Mucosa of stomach (tissue), 1 donor: Measurements from ENCODE around the gene APH1B.

Experiments
- H3K27me3 ChIP-seq: one replicate; pipeline ENCODE4 v1.7.0; 2013; ENCODE audit warnings: mild to moderate bottlenecking, low read length; ENCODE audit not compliant: control insufficient read depth, insufficient read depth
- H3K36me3 ChIP-seq: one replicate; pipeline ENCODE4 v1.7.0; 2013; ENCODE audit warnings: low read length; ENCODE audit not compliant: control insufficient read depth, insufficient read depth
- H3K4me1 ChIP-seq: one replicate; pipeline ENCODE4 v1.7.0; 2013; ENCODE audit warnings: mild to moderate bottlenecking, low read length; ENCODE audit not compliant: control insufficient read depth, insufficient read depth
- H3K4me3 ChIP-seq: one replicate; pipeline ENCODE4 v1.7.0; 2013; ENCODE audit warnings: low read length
- H3K9ac ChIP-seq: one replicate; pipeline ENCODE4 v1.7.0; 2013; ENCODE audit warnings: mild to moderate bottlenecking, low read length, moderate library complexity
- H3K9me3 ChIP-seq: one replicate; pipeline ENCODE4 v1.7.0; 2013; ENCODE audit warnings: mild to moderate bottlenecking, low read length, moderate library complexity; ENCODE audit not compliant: control insufficient read depth
- donor health status: Pancreatic carcinoma.

APH1B gene

DNA sequence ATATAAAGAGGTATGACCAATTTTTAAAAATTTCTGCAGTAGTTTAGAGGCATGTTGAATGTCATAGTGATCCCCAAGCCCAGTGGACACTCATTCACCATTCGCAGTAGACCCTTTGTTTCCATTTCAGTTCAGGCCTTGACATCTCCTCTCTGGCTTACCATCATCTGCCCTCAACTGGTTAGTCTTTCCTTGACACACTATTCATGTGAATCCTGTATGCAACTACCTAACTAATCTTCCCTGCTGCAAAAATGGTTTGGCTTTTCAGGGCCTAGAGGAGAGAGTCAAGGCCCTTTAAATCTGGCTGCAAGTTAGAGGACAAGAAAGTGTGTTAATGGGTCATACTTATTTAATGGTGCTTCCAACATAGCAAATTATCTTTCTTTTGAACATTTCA, 10.9 kb downstream of the APH1B start:
- no peak overlapping the region for H3K9ac ChIP-seq
- H3K9me3 ChIP-seq = no peaks in the 10 kb centered on the region
- no peaks in the 10 kb centered on the region for H3K4me1 ChIP-seq
- H3K36me3 ChIP-seq = no peaks in the 10 kb centered on the region
- no peaks in the 10 kb centered on the region for H3K27me3 ChIP-seq
- H3K4me3 ChIP-seq = no peak overlapping the region

- H3K9ac ChIP-seq = no peak overlapping the region
- no peaks in the 10 kb centered on the region for H3K27me3 ChIP-seq
- no peaks in the 10 kb centered on the region for H3K4me1 ChIP-seq
- H3K4me3 ChIP-seq = no peak overlapping the region
- H3K36me3 ChIP-seq = no peaks in the 10 kb centered on the region
- no peaks in the 10 kb centered on the region for H3K9me3 ChIP-seq
Measured at GRCh38 chr15:63288778-63289378, 11.5 kb downstream of the APH1B start.

- Histone ChIP-seq H3K9ac (no peak overlapping the region), H3K27me3 (no peaks in the 10 kb centered on the region), H3K36me3 (no peaks in the 10 kb centered on the region), H3K4me3 (no peak overlapping the region), H3K9me3 (no peaks in the 10 kb centered on the region), H3K4me1 (no peaks in the 10 kb centered on the region)
Measured at GRCh38 chr15:63291507-63291906, 14.1 kb downstream of the APH1B start.

DNA sequence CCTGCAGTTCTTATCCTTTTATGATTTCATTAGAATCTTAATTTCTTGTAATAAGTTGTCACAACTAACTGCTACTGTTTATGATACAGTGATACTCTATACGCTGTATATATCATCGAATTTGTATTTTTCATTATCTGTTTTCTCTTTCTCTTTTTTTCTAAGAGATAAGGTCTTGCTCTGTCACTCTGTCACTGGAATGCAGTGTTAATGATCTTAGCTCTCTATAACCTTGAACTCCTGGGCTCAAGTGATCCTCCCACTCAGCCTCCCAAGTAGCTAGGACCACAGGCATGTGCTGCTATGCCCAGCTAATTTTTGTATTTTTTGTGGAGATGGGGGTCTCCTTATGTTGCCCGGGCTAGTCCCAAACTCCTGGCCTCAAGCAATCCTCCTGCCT, 14.8 kb downstream of the APH1B start:
- Histone ChIP-seq H3K36me3 (no peaks in the 10 kb centered on the region), H3K4me1 (no peaks in the 10 kb centered on the region), H3K9ac (no peak overlapping the region), H3K9me3 (no peaks in the 10 kb centered on the region), H3K4me3 (no peak overlapping the region), H3K27me3 (no peaks in the 10 kb centered on the region)

GRCh38 chr15:63292771-63293170, 15.4 kb downstream of the APH1B start:
- Histone ChIP-seq H3K4me3 (no peak overlapping the region), H3K9ac (no peak overlapping the region), H3K36me3 (no peaks in the 10 kb centered on the region), H3K9me3 (no peaks in the 10 kb centered on the region), H3K27me3 (no peaks in the 10 kb centered on the region), H3K4me1 (no peaks in the 10 kb centered on the region)

- no peaks in the 10 kb centered on the region for H3K9me3 ChIP-seq
- no peaks in the 10 kb centered on the region for H3K4me1 ChIP-seq
- no peak overlapping the region for H3K9ac ChIP-seq
- no peaks in the 10 kb centered on the region for H3K27me3 ChIP-seq
- no peak overlapping the region for H3K4me3 ChIP-seq
- no peaks in the 10 kb centered on the region for H3K36me3 ChIP-seq
Measured at GRCh38 chr15:63294359-63294758, 17.0 kb downstream of the APH1B start.

DNA sequence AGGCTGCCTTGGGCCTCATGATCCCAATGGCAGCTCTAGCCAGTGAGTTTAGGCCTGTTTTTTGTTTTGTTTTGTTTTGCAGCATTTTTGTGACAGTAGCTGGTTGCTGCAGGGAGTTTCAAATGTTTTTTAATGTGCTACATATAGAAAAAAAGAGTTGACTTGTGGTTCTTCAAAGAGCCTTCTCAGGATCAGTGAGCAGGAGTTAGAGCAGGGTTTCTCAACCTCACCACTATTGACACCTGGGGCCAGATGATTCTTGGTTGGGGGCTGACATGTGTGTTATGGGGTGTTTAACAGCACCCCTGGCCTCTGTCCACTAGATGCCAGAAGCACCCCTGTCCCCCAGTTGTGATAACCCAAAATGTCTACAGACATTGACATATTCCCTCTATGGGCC, 17.9 kb downstream of the APH1B start:
- no peaks in the 10 kb centered on the region for H3K4me1 ChIP-seq
- no peak overlapping the region for H3K4me3 ChIP-seq
- H3K36me3 ChIP-seq = no peaks in the 10 kb centered on the region
- no peak overlapping the region for H3K9ac ChIP-seq
- no peaks in the 10 kb centered on the region for H3K27me3 ChIP-seq
- H3K9me3 ChIP-seq = no peaks in the 10 kb centered on the region

DNA sequence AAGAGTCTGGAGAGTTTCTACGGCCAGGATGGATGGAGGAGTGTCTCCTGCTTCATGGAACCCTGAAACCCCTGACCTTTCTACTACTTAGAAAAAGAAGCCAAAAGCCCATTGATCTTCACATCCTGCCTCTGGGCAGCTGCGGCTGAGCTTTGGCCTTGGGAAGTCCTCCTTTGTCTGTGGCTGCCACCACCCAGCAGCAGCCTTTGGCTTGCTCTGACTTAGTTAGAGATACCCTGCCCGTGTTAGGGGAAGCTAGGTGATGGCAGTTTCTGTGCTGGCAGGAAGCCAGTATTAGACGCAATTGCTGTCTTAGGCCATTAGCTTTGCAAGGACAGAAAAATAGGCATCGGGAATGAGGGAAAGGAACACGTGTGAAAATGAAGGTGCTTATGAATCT, 18.8 kb downstream of the APH1B start:
- Histone ChIP-seq H3K4me3 (no peak overlapping the region), H3K9me3 (no peaks in the 10 kb centered on the region), H3K36me3 (no peaks in the 10 kb centered on the region), H3K4me1 (no peaks in the 10 kb centered on the region), H3K27me3 (no peaks in the 10 kb centered on the region), H3K9ac (no peak overlapping the region)

- H3K9me3 ChIP-seq = no peaks in the 10 kb centered on the region
- H3K9ac ChIP-seq = no peak overlapping the region
- no peaks in the 10 kb centered on the region for H3K36me3 ChIP-seq
- H3K27me3 ChIP-seq = no peaks in the 10 kb centered on the region
- no peak overlapping the region for H3K4me3 ChIP-seq
- H3K4me1 ChIP-seq = no peaks in the 10 kb centered on the region
Measured at GRCh38 chr15:63299943-63300575, 22.7 kb downstream of the APH1B start.

DNA sequence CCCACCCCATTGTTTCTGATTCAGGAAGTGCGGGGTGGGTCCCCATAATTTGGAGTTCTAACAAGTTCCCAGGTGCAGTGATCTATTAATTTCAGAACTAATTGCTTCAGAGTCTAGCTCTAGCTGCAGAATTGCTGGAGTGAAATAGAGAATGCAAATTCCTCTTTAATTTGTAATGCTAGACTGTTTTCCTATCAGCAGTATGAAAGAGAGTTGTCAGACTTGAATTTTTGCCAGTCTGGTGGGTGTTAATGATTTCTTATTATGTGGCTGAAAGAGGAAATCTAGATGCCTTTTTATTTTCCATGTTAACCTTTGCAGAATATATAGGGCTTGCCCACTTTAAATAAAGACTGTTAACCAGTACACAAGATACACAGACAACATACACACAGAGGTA, 23.7 kb downstream of the APH1B start:
- H3K9me3 ChIP-seq = no peaks in the 10 kb centered on the region
- H3K27me3 ChIP-seq = no peaks in the 10 kb centered on the region
- H3K4me1 ChIP-seq = no peaks in the 10 kb centered on the region
- H3K9ac ChIP-seq = no peak overlapping the region
- H3K4me3 ChIP-seq = no peak overlapping the region
- H3K36me3 ChIP-seq = no peaks in the 10 kb centered on the region

- H3K27me3 ChIP-seq = no peaks in the 10 kb centered on the region
- no peaks in the 10 kb centered on the region for H3K4me1 ChIP-seq
- H3K9ac ChIP-seq = no peak overlapping the region
- H3K36me3 ChIP-seq = no peaks in the 10 kb centered on the region
- H3K4me3 ChIP-seq = no peak overlapping the region
- no peaks in the 10 kb centered on the region for H3K9me3 ChIP-seq
Measured at GRCh38 chr15:63305260-63305659, 27.9 kb downstream of the APH1B start.

DNA sequence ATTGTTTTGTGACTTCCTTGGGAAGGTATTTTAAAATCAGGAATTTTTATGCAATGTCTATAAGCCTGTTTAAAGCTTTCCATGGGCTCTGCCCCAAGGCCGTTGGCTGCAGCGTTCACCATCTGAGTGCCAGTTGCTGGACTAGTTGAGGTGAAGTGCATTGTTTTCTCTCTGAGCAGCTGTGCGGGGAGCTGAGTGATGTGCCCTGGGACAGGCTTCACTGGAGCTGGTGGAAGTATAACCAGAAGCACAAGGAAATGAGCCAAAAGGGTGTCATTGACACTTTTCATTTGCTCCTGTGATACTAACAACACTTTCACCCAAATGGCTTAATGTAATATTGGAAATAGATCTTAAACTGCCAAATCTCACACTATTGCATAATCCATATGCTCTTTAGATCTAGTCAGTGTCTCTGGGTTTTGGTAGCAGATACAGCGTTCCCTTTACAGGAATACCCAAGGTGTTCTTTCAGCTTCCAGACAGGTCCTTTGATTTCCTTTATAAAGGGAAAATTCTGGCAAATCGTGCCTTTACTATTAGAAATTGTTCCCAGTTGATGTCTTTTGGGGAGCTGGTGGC, 29.2 kb downstream of the APH1B start:
- Histone ChIP-seq H3K27me3 (no peaks in the 10 kb centered on the region), H3K9me3 (no peaks in the 10 kb centered on the region), H3K4me1 (no peaks in the 10 kb centered on the region), H3K4me3 (no peak overlapping the region), H3K9ac (no peak overlapping the region), H3K36me3 (no peaks in the 10 kb centered on the region)
